ENCODE measurements around the gene GOLT1B.

- no peak for TF ChIP-seq CTCF (IDR thresholded peaks at IDR 0.05)
- TF ChIP-seq POLR2A (IDR thresholded peaks at IDR 0.05), result no peak
- no peak for TF ChIP-seq POLR2AphosphoS5 (IDR thresholded peaks at IDR 0.05)
Measured at GRCh38 chr12:21553329-21553675, 51.7 kb downstream of the GOLT1B start.

Measured in prostate gland (tissue), 2 donors.